NCI-H82 (cell line): Measurements from ENCODE around the gene MTA1.

ENCODE experiments used
- DNase-seq: peaks from one replicate; lab custom pipeline; 2025; lab: John Stamatoyannopoulos, UW

The MTA1 gene

GRCh38 chr14:105419195-105420091 is at the start of gene MTA1:
Gene MTA1 (plus strand): TSS chr14:105419827. CDS start chr14:105420036, 209 bp downstream.
- DNase-seq = peak; percentile 67

- no peak for DNase-seq
These were observed 45.2 kb upstream of the MTA1 start for GRCh38 chr14:105374389-105374788.

- no peak for DNase-seq
These were observed 44.0 kb upstream of the MTA1 start for GRCh38 chr14:105375635-105376057.

DNA sequence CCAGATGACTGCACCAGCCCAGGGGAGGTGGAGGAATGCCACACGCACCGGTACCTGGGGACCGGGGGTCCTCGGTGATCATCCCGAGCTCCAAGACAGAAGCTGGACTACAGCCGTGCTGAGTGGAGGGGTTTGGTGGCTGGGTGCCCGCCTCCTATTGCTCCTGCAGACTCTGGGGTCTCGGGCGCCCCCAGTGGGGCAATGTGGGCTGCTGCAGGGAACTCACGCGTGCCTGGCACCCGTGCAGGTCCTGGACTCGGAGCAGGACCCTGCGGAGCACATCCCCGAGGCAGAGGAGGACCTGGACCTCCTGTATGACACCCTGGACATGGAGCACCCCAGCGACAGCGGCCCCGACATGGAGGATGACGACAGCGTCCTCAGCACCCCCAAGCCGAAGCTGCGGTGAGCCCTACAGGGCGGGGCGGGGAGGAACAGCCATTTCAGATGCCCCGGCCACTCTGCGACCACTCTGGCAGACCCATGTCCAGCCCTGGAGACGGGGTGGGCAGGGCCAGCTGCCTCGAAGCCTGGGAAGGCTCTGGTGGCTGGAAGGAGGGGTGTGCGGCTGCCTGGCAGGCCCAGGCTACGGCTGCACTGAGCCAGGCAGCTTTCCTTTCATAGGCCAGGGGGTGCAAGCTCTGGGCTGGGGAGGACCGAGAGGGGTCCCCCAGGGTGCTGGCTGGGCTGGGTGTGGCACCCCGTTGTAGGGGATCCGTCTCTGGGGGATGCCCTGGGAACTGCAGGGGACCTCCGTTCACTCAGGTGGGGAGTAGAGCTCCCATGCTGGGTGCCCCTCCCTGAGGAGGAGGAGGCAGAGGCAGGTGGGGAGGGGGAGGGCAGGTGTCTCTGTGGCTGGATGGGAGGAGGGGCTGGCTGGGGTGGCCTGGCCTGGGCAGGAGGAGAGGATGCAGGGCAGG is 42.8 kb upstream of the MTA1 start:
- peak; percentile 29 for DNase-seq

DNA sequence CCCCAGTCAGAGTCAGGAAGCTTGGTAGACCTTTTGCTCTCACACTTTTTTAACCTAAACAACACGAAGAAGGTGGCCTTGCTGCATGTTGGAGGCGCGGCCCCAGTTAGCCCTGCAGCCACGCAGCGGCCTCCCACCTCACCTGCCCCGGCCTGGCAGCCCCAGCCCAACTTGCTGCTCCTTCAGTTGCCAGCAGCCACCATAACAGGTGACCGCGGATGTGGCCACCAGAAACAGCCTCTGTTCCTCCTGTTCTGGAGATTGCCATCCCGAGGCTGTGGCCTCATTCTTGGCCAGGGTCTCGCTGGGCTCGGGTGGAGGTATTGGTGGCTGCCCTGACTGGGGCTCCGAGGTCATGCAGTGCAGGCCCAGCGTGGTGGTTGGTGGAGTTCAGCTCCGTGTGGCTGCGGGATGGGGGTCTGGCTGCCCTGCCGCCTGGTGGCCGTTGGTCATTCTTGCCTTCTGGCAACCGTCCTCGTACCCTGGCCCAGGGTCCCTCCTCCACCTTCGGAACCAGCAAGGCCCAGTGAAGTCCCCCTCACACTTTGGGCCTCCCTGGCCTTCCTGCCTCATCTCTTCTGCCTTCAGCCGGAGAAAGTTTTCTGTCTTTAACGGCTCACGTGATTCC is 42.0 kb upstream of the MTA1 start:
- DNase-seq = no peak

- DNase-seq = no peak
These were observed 41.4 kb upstream of the MTA1 start for GRCh38 chr14:105378199-105378598.

DNA sequence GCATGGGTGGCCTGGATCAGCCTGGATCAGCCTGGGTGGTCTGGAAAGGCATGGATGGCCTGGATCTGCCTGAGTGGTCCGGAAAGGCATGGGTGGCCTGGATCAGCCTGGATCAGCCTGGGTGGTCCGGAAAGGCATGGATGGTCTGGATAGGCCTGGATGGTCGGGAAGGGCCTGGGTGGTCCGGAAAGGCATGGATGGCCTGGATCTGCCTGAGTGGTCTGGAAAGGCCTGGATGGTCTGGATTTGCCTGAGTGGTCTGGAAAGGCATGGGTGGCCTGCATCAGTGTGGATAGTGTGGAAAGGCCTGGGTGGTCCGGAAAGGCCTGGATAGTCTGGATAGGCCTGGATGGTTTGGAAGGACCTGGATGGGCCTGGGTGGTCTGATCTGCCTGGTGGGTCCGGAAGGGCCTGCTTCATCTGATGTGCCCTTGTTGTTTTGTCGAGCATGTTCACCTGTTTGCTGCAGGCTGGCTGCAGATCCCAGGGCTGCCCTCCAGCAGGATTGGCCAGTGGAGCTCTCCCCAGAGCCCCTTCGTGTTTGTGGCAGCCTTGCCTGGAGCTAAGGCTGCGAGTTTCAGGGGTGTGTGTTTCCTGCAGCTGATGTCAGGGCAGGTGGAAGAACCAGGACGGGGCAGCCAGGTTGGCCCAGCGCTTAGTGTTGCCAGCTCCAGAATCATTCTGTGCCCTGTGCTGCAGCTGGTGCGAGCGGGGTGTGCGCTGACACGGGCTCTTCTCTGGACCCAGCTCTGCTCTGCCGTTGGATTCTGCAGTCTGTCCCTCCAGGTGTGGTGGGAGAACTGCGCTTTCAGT is 40.5 kb upstream of the MTA1 start:
- no peak for DNase-seq

DNA sequence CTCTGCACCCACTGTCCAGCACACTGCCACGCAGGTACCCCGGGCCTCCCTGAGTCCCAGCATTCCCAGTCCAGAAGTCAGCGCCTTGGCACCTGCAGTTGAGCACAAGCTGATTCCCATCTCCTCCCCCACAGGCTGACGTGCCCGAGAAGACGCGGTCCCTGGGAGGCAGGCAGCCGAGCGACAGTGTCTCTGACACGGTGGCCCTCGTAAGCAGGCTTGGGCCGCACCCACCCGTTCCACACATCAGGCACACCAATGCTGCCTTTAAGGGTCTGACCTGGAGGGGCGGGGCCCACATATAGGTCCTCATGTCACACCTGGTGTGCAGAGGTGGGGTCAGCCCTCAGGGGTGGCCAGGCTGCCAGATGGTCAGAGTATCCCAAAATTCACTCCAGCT is 39.7 kb upstream of the MTA1 start:
- no peak for DNase-seq

DNA sequence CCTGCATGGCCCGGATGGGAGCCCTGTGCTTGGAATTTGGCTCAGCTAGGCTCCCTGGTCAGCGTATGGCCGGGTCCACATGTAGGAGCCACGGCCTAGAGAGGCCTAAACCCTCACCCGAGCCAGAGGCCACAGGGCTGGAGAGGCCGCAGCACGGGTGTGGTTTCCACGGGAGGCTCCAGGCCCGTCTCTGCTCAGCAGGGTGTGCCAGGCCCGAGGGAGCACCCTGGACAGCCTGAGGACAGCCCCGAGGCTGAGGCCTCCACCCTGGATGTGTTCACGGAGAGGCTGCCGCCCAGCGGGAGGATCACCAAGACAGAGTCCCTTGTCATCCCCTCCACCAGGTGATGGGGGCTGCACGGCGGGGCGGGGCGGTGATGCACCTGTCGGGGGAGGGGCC is 38.9 kb upstream of the MTA1 start:
- DNase-seq = no peak

GRCh38 chr14:105381446-105382342 is 37.9 kb upstream of the MTA1 start:
- no peak for DNase-seq

DNA sequence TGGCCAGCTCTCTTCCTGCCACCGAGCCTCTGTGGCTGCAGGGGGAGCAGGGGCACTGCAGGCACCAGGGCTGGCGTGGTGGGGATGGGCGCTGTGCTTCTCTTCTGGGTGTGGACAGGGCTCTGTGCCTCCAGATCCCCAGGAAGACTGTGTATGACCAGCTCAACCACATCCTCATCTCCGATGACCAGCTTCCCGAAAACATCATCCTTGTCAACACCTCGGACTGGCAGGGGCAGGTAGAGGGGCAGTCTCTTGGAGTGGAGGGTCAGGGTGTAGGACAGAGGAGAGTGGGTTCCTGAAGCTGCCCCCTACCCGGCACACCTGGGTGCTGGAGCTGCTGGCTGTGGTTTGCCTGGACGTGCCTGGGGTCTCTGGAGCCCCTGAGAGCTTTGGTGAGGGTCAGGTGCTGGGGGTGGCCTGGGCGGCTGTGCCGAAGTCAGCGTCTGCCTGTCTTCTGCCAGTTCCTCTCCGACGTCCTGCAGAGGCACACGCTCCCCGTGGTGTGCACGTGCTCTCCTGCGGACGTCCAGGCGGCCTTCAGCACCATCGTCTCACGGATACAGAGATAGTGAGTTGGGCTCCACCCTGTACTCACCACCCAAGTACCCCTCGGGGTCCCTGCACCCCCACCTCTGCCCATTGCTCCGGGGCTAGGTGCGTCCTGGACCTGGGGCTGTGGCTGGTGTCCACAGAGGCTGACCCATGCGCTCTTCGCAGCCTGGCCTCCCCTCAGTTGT is 37.1 kb upstream of the MTA1 start:
- no peak for DNase-seq

GRCh38 chr14:105383083-105383730 is 36.4 kb upstream of the MTA1 start:
- no peak for DNase-seq

GRCh38 chr14:105384041-105384557 is 35.5 kb upstream of the MTA1 start:
- no peak for DNase-seq

GRCh38 chr14:105384605-105385321 is 34.9 kb upstream of the MTA1 start:
- DNase-seq = no peak

DNA sequence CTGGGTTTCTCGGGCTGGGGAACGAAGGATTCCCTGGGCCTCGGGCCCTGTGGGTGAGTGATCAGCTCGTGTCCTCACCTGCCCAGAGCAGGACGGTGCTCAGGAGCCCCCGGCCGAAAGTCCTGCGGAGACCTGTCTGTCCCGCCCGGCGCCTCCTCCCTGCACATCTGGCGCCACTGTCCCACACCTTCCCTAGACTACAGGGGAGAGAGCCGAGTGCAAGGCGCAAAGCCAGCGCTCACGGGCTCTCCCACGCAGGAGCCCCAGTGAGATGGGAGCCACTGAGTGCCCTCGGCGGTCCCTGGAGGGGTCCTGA is 34.3 kb upstream of the MTA1 start:
- no peak for DNase-seq

- DNase-seq = no peak
These were observed 33.8 kb upstream of the MTA1 start for GRCh38 chr14:105385698-105386365.

GRCh38 chr14:105386581-105387529 is 32.8 kb upstream of the MTA1 start:
- no peak for DNase-seq
